ENCODE data around the gene ANKMY1.

Gene ANKMY1

GRCh38 chr2:240519396-240520129 is 38.2 kb downstream of the ANKMY1 start:
- no peak for DNase-seq

- no peak for DNase-seq
Observed at GRCh38 chr2:240518981-240519380, 38.8 kb downstream of the ANKMY1 start.

GRCh38 chr2:240517342-240517741 is 40.4 kb downstream of the ANKMY1 start:
- no peak for DNase-seq

- DNase-seq = no peak
Observed at GRCh38 chr2:240514631-240515030, 43.2 kb downstream of the ANKMY1 start.

GRCh38 chr2:240513549-240514287 is 44.1 kb downstream of the ANKMY1 start:
- peak in 1 of 2 experiments; percentile 45 for DNase-seq

GRCh38 chr2:240512666-240513535 is 44.9 kb downstream of the ANKMY1 start:
- no peak for DNase-seq

- DNase-seq = no peak
Observed at GRCh38 chr2:240512109-240512485, 45.7 kb downstream of the ANKMY1 start.

- DNase-seq = no peak
Observed at GRCh38 chr2:240511351-240512108, 46.3 kb downstream of the ANKMY1 start.

GRCh38 chr2:240510513-240511210 is 47.1 kb downstream of the ANKMY1 start:
- DNase-seq = no peak

- DNase-seq = no peak
Observed at GRCh38 chr2:240509667-240510512, 47.9 kb downstream of the ANKMY1 start.

GRCh38 chr2:240508832-240509545 is 48.8 kb downstream of the ANKMY1 start:
- no peak for DNase-seq

- DNase-seq = no peak
Observed at GRCh38 chr2:240507778-240508251, 50.0 kb downstream of the ANKMY1 start.

- no peak for DNase-seq
Observed at GRCh38 chr2:240507060-240507777, 50.6 kb downstream of the ANKMY1 start.

- no peak for DNase-seq
Observed at GRCh38 chr2:240506406-240507059, 51.3 kb downstream of the ANKMY1 start.

- DNase-seq = no peak
Observed at GRCh38 chr2:240505910-240506309, 51.9 kb downstream of the ANKMY1 start.

GRCh38 chr2:240503848-240504247 is 53.9 kb downstream of the ANKMY1 start:
- DNase-seq = no peak

- DNase-seq = no peak
Observed at GRCh38 chr2:240503375-240503774, 54.4 kb downstream of the ANKMY1 start.

GRCh38 chr2:240502430-240503121 is 55.2 kb downstream of the ANKMY1 start:
- DNase-seq = no peak
